SK-N-MC (cell line): ENCODE results near the gene ATP4B.

Source experiments
- DNase-seq: peaks from one replicate; pipeline ENCODE4 v3.0.0-alpha.2; 2011; ENCODE audit warnings: low read depth, low spot score
- H3K27ac ChIP-seq: fragments of 200-600 bp; sonication (generic); 2 replicates; pipeline ENCODE4 v1.5.1; 2016; ENCODE audit warnings: mixed run types
- H3K36me3 ChIP-seq: fragments of 200-600 bp; sonication (generic); 2 replicates; pipeline ENCODE4 v1.6.1; 2017; ENCODE audit warnings: antibody characterized with exemption, low read length, mixed read lengths; ENCODE audit not compliant: insufficient read depth
- H3K4me3 ChIP-seq: fragments of 200-600 bp; sonication (generic); 2 replicates; pipeline ENCODE4 v1.5.1; 2016
- H3K9ac ChIP-seq: fragments of 200-600 bp; sonication (generic); 2 replicates; pipeline ENCODE4 v1.8.0; 2017; ENCODE audit warnings: mixed run types, mixed read lengths; ENCODE audit not compliant: insufficient read length
- H3K9me3 ChIP-seq: fragments of 200-600 bp; sonication (generic); 2 replicates; pipeline ENCODE4 v1.6.1; 2017; ENCODE audit warnings: low read depth, mild to moderate bottlenecking, antibody characterized with exemption, low read length, moderate library complexity, mixed read lengths
- EZH2 ChIP-seq: fragments of 200-600 bp; sonication (generic); IDR thresholded peaks from one replicate; pipeline ENCODE4 v1.6.1; 2017; ENCODE audit warnings: antibody characterized with exemption
- FOXP2 ChIP-seq: optimal IDR thresholded peaks from 2 replicates; pipeline ENCODE3; 2011; ENCODE audit warnings: mild to moderate bottlenecking, moderate library complexity; ENCODE audit not compliant: insufficient read depth; ENCODE audit errors: extremely low read length, control extremely low read depth
- POLR2AphosphoS5 ChIP-seq: IDR thresholded peaks from 2 replicates; pipeline ENCODE4 v1.6.1; 2012; ENCODE audit warnings: mild to moderate bottlenecking, low read depth, low read length, borderline replicate concordance

ATP4B gene

DNA sequence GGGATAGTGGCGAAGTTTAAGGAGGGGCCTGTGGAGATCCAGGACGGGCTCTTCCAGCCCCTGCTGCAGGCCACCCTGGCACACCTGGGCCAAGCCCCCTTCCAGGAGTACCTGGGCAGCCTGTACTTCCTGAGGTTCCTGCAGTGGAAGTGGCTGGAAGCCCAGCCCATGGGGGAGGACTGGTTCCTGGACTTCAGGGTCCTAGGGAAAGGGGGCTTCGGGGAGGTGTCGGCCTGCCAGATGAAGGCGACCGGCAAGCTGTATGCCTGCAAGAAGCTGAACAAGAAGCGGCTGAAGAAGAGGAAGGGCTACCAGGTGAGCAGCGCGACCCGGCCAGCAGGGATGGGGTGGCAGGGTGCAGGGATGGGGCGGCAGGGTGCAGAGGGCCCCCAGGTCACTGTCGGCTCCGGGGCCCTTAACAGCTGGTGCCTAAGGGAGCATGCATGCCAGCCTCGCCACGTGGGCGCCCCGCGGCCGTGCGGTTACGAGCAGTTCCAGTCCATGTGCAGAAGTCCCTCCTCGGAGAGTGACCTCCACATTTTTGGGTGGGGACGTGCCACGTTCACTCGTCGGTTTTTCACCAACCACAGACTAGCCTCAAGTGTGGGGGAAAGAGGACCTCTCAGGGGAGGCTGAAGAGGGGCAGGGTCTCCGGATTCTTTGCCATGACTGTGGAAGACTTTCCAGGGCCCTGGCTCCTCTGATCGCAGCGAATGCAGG, 9.9 kb upstream of the ATP4B start:
- TF ChIP-seq FOXP2 (no peak), EZH2 (no peak), POLR2AphosphoS5 (no peak)
- H3K4me3 ChIP-seq = no peak overlapping the region
- H3K27ac ChIP-seq = no peak overlapping the region
- H3K9me3 ChIP-seq = no peaks in the 10 kb centered on the region
- H3K36me3 ChIP-seq = no peaks in the 10 kb centered on the region
- no peak for DNase-seq
- no peak overlapping the region for H3K9ac ChIP-seq

DNA sequence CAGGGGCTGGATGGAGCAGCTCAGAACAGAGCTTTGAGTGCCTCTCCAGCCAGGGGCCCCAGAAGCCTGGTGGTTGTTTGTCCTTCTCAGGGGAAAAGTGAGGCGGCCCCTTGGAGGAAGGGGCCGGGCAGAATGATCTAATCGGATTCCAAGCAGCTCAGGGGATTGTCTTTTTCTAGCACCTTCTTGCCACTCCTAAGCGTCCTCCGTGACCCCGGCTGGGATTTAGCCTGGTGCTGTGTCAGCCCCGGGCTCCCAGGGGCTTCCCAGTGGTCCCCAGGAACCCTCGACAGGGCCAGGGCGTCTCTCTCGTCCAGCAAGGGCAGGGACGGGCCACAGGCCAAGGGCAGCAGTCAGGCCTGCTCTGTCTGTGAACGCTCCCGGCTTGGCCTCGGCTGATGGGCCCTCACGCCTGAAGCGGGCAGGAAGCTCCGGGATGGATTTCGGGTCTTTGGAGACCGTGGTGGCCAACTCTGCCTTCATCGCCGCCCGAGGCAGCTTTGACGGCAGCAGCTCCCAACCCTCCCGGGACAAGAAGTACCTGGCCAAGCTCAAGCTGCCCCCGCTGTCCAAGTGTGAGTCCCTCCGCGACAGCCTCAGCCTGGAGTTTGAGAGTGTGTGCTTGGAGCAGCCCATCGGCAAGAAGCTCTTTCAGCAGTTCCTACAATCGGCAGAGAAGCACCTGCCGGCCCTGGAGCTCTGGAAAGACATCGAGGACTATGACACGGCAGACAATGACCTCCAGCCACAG, 9.1 kb upstream of the ATP4B start, which contains the start of gene GRK1:
Gene GRK1, plus strand, starts transcription at position 269 of the 751 bp plus-strand sequence. Its CDS starts 168 bp downstream, at position 437.
- H3K4me3 ChIP-seq = no peak within 1 kb of the TSS
- H3K36me3 ChIP-seq = no peaks in the 10 kb centered on the region
- no peak within 1 kb of the TSS for H3K9ac ChIP-seq
- H3K9me3 ChIP-seq = no peaks in the 10 kb centered on the region
- no peak for TF ChIP-seq POLR2AphosphoS5
- TF ChIP-seq FOXP2 = no peak
- TF ChIP-seq EZH2 = no peak
- no peak within 1 kb of the TSS for H3K27ac ChIP-seq
- DNase-seq = no peak

- H3K9me3 ChIP-seq = no peaks in the 10 kb centered on the region
- TF ChIP-seq POLR2AphosphoS5 = no peak
- DNase-seq = no peak
- no peaks in the 10 kb centered on the region for H3K36me3 ChIP-seq
- no peak overlapping the region for H3K4me3 ChIP-seq
- no peak overlapping the region for H3K27ac ChIP-seq
- H3K9ac ChIP-seq = no peak overlapping the region
Measured at GRCh38 chr13:113666329-113666670, 8.3 kb upstream of the ATP4B start.

DNA sequence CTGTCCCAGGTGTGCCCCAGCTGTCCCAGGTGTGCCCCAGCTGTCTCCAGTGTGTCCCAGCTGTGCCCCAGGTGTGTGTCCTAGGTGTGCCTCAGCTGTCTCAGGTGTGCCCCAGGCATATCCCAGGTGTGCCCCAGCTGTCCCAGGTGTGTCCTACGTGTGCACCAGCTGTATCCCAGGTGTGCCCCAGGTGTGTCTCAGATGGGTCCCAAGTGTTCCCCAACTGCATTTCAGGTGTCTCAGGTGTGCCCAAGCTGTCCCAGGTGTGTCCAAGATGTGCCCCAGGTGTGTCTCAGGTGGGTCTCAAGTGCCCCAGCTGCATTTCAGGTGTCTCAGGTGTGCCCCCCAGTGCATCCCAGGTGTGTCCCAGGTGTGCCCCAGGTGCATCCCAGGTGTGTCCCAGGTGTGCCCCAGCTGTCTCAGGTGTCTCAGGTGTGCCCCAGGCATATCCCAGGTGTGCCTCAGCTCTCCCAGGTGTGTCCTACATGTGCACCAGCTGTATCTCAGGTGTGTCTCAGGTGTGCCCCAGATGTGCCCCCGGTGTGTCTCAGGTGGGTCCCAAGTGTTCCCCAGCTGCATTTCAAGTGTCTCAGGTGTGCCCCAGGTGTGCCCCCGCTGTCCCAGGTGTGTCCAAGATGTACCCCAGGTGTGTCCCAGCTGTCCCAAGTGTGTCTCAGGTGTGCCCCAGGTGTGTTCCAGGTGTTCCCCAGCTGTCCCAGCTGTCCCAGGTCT, 7.8 kb upstream of the ATP4B start:
- no peak for DNase-seq
- H3K9ac ChIP-seq = no peak overlapping the region
- H3K27ac ChIP-seq = no peak overlapping the region
- no peak overlapping the region for H3K4me3 ChIP-seq
- TF ChIP-seq POLR2AphosphoS5 (no peak), EZH2 (no peak), FOXP2 (no peak)
- no peaks in the 10 kb centered on the region for H3K36me3 ChIP-seq
- H3K9me3 ChIP-seq = no peaks in the 10 kb centered on the region

GRCh38 chr13:113664751-113665596, 7.0 kb upstream of the ATP4B start:
- Histone ChIP-seq H3K4me3 (no peak overlapping the region), H3K36me3 (no peaks in the 10 kb centered on the region), H3K27ac (no peak overlapping the region), H3K9ac (no peak overlapping the region), H3K9me3 (no peaks in the 10 kb centered on the region)
- DNase-seq = no peak
- TF ChIP-seq FOXP2 (no peak), EZH2 (no peak), POLR2AphosphoS5 (no peak)

DNA sequence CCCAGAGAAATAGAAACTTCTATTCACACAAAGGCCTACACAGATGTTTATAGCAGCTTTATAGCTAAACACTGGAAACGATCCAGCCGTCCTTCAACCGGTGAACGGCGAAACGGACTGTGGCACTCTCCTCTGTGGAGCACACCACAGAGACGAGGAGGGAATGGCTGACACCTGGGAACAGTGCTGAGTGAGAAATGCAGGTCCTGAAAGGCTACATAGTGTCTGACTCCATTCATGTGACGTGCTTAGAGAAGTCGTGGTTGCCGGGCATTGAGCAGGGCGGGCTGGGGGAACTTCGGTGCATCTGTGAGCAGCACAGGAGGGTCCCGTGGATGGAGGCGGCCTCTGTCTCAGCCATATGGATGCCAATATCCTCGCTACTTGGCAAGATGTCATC, 5.9 kb upstream of the ATP4B start:
- no peak overlapping the region for H3K27ac ChIP-seq
- no peak overlapping the region for H3K9ac ChIP-seq
- no peaks in the 10 kb centered on the region for H3K36me3 ChIP-seq
- TF ChIP-seq EZH2 (no peak), POLR2AphosphoS5 (no peak), FOXP2 (no peak)
- DNase-seq = no peak
- H3K4me3 ChIP-seq = no peak overlapping the region
- H3K9me3 ChIP-seq = no peaks in the 10 kb centered on the region

GRCh38 chr13:113661509-113661908, 3.5 kb upstream of the ATP4B start:
- TF ChIP-seq EZH2 (no peak), POLR2AphosphoS5 (no peak), FOXP2 (no peak)

More at GRCh38 chr13:113661509-113661908, 3.5 kb upstream of the ATP4B start:
- H3K9ac ChIP-seq = no peak overlapping the region
- H3K9me3 ChIP-seq = no peaks in the 10 kb centered on the region
- no peak overlapping the region for H3K4me3 ChIP-seq
- DNase-seq = no peak
- H3K36me3 ChIP-seq = no peaks in the 10 kb centered on the region
- H3K27ac ChIP-seq = no peak overlapping the region
